H9 (cell line): ENCODE measurements around the gene CACNA1G. TPM values are rescaled to one million over a fixed set of nuclear protein-coding genes. Genes with fewer than 3 reads are reported as not detected.

Experiments used
- DNase-seq: peaks from one replicate; pipeline ENCODE4 v3.0.0-alpha.2; 2017
- H2AFZ ChIP-seq: one replicate; pipeline ENCODE4 v1.6.1; 2013; ENCODE audit warnings: mild to moderate bottlenecking, low read length, control low read depth, moderate library complexity
- H2AK5ac ChIP-seq: 2 replicates; pipeline ENCODE4 v1.6.1; 2013; ENCODE audit warnings: low read length, control low read depth, mixed read lengths; ENCODE audit not compliant: insufficient read length
- H2BK120ac ChIP-seq: one replicate; pipeline ENCODE4 v1.6.1; 2013; ENCODE audit warnings: low read depth, mild to moderate bottlenecking, low read length, control low read depth, inconsistent platforms; ENCODE audit not compliant: poor library complexity, severe bottlenecking
- H2BK12ac ChIP-seq: 2 replicates; pipeline ENCODE4 v1.6.1; 2013; ENCODE audit warnings: low read length, control low read depth, mixed read lengths, low read depth; ENCODE audit not compliant: insufficient read length
- H2BK15ac ChIP-seq: 2 replicates; pipeline ENCODE4 v1.6.1; 2013; ENCODE audit warnings: low read depth, low read length, control low read depth
- H2BK20ac ChIP-seq: one replicate; pipeline ENCODE4 v1.6.1; 2013; ENCODE audit warnings: low read depth, mild to moderate bottlenecking, low read length, control low read depth, inconsistent platforms; ENCODE audit not compliant: poor library complexity, severe bottlenecking
- H2BK5ac ChIP-seq: 2 replicates; pipeline ENCODE4 v1.6.1; 2013; ENCODE audit warnings: low read length, control low read depth, mixed read lengths; ENCODE audit not compliant: insufficient read length
- H3K14ac ChIP-seq: 2 replicates; pipeline ENCODE4 v1.6.1; 2013; ENCODE audit warnings: low read length, control low read depth; ENCODE audit not compliant: insufficient read depth
- H3K18ac ChIP-seq: 2 replicates; pipeline ENCODE4 v1.6.1; 2013; ENCODE audit warnings: low read depth, mild to moderate bottlenecking, mixed read lengths, low read length, control low read depth; ENCODE audit not compliant: insufficient read length
- H3K23ac ChIP-seq: 2 replicates; pipeline ENCODE4 v1.6.1; 2013; ENCODE audit warnings: low read length, control low read depth, mixed read lengths, low read depth; ENCODE audit not compliant: insufficient read length
- H3K23me2 ChIP-seq: 2 replicates; pipeline ENCODE4 v1.6.1; 2013; ENCODE audit warnings: low read depth, mild to moderate bottlenecking, mixed read lengths, low read length, control low read depth; ENCODE audit not compliant: insufficient read length, poor library complexity, severe bottlenecking
- H3K27ac ChIP-seq: 2 replicates; pipeline ENCODE4 v1.5.1; 2013; ENCODE audit warnings: low read length, control low read depth, mixed read lengths, low read depth; ENCODE audit not compliant: insufficient read length
- H3K27me3 ChIP-seq: 2 replicates; pipeline ENCODE4 v1.6.1; 2013; ENCODE audit warnings: low read length, control low read depth, inconsistent platforms; ENCODE audit not compliant: insufficient read depth
- H3K4ac ChIP-seq: 2 replicates; pipeline ENCODE4 v1.6.1; 2013; ENCODE audit warnings: low read depth, mild to moderate bottlenecking, control low read depth, inconsistent platforms, low read length, moderate library complexity
- H3K4me1 ChIP-seq: 2 replicates; pipeline ENCODE4 v1.6.1; 2013; ENCODE audit warnings: low read length, control low read depth, inconsistent platforms; ENCODE audit not compliant: insufficient read depth
- H3K4me2 ChIP-seq: 2 replicates; pipeline ENCODE4 v1.6.1; 2013; ENCODE audit warnings: low read length, control low read depth, mixed read lengths; ENCODE audit not compliant: insufficient read length, insufficient read depth
- H3K56ac ChIP-seq: 2 replicates; pipeline ENCODE4 v1.6.1; 2013; ENCODE audit warnings: low read depth, mild to moderate bottlenecking, mixed read lengths, low read length, control low read depth; ENCODE audit not compliant: insufficient read length
- H3K79me1 ChIP-seq: 2 replicates; pipeline ENCODE4 v1.6.1; 2013; ENCODE audit warnings: low read depth, mild to moderate bottlenecking, moderate library complexity, low read length, control low read depth, inconsistent platforms; ENCODE audit not compliant: insufficient read depth, poor library complexity, severe bottlenecking
- H3K79me2 ChIP-seq: 2 replicates; pipeline ENCODE4 v1.6.1; 2013; ENCODE audit warnings: low read length, control low read depth, inconsistent platforms; ENCODE audit not compliant: insufficient read depth
- H3K9ac ChIP-seq: 2 replicates; pipeline ENCODE4 v1.6.1; 2013; ENCODE audit warnings: low read length, control low read depth, mixed read lengths; ENCODE audit not compliant: insufficient read length; ENCODE audit errors: extremely low read depth
- H3K9me3 ChIP-seq: one replicate; pipeline ENCODE4 v1.6.1; 2013; ENCODE audit warnings: low read depth, low read length, inconsistent platforms; ENCODE audit not compliant: control insufficient read depth
- H3T11ph ChIP-seq: one replicate; pipeline ENCODE4 v1.6.1; 2013; ENCODE audit warnings: mild to moderate bottlenecking, low read length, control low read depth, inconsistent platforms
- H4K20me1 ChIP-seq: one replicate; pipeline ENCODE4 v1.6.1; 2013; ENCODE audit not compliant: control insufficient read depth, insufficient read length, insufficient read depth
- H4K5ac ChIP-seq: 2 replicates; pipeline ENCODE4 v1.6.1; 2013; ENCODE audit warnings: low read depth, mild to moderate bottlenecking, mixed read lengths, low read length, control low read depth; ENCODE audit not compliant: insufficient read length
- H4K8ac ChIP-seq: replicated peaks from 2 replicates; pipeline ENCODE4 v1.6.1; 2013; ENCODE audit warnings: low read length, control low read depth, mixed read lengths, low read depth; ENCODE audit not compliant: insufficient read length
- H4K91ac ChIP-seq: 2 replicates; pipeline ENCODE4 v1.6.1; 2013; ENCODE audit warnings: low read depth, mild to moderate bottlenecking, moderate library complexity, mixed read lengths, low read length, control low read depth; ENCODE audit not compliant: insufficient read length
- H3K27ac Mint-ChIP-seq, 3 experiments: 2 replicates in 2 of 3; 3 replicates in 1 of 3; pipeline ENCODE4 v1.8.0; 2020 to 2021; ENCODE audit warnings: mixed read lengths in 3 of 3, mild to moderate bottlenecking in 1 of 3, moderate library complexity in 1 of 3
- H3K27me3 Mint-ChIP-seq: 2 replicates; pipeline ENCODE4 v1.8.0; 2021; ENCODE audit warnings: low read depth, mild to moderate bottlenecking, moderate library complexity, mixed read lengths
- H3K36me3 Mint-ChIP-seq, 3 experiments: 2 replicates in 2 of 3; 3 replicates in 1 of 3; pipeline ENCODE4 v1.8.0; 2020 to 2021; ENCODE audit warnings: low read depth in 3 of 3, mixed read lengths in 3 of 3; ENCODE audit not compliant: insufficient read depth in 1 of 3
- H3K4me1 Mint-ChIP-seq, 2 experiments: 2 replicates each; pipeline ENCODE4 v1.8.0; 2020; ENCODE audit warnings: mixed read lengths in 2 of 2
- H3K4me3 Mint-ChIP-seq, 2 experiments: 2 replicates in 1 of 2; 3 replicates in 1 of 2; pipeline ENCODE4 v1.8.0; 2020 to 2021; ENCODE audit warnings: mild to moderate bottlenecking in 2 of 2, mixed read lengths in 2 of 2, moderate library complexity in 1 of 2
- H3K9me3 Mint-ChIP-seq, 2 experiments: 2 replicates in 1 of 2; 3 replicates in 1 of 2; pipeline ENCODE4 v1.8.0; 2020; ENCODE audit warnings: mild to moderate bottlenecking in 2 of 2, mixed read lengths in 2 of 2, moderate library complexity in 1 of 2
- WGBS: extraction: QIAGEN DNeasy Blood & Tissue Kit; methylation state at CpG from one replicate; pipeline ENCODE4 v1.1.7; 2013; ENCODE audit warnings: missing lambda C conversion rate, low lambda C conversion rate, mixed read lengths; ENCODE audit not compliant: insufficient read length; ENCODE audit errors: extremely low coverage; 5-methylcytosine and 5-hydroxymethylcytosine counted together
- total RNA-seq: library from RNA; stranded (reverse); gene quantifications from 2 replicates; pipeline ENCODE4 v1.2.1, GENCODE V29; 2021
- TF ChIP-seq, protein P1 (sequence below): fragments of 200-600 bp; sonication (generic); conservative IDR thresholded peaks from 3 replicates; pipeline ENCODE4 v1.8.0; 2021; ENCODE audit warnings: antibody characterized with exemption, mild to moderate bottlenecking

Gene CACNA1G
- total RNA-seq, 1 experiment from 2014 or later = 1.5 TPM

DNA sequence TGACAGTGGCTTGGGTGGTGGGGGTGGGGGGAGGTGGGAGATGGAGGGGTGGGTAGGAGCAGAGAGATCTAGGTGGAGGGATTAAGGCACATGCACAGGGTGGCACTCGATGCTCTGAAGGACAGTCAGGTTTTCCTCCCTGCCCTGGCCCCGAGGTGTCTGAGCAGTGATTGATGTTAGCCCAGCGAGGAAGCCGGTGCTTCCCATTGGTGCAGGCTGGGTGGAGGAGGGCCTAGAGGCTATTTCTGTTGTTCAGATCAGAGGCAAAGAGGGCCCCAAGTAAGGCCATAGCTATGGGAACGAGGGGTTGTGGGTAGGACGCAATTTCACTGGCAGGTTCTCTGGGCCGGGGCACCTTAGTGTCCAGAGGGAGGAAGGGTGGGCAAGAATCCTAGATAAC, 23.1 kb downstream of the CACNA1G start:
- Histone ChIP-seq H3K4ac (no peak overlapping the region), H3K27ac (no peak overlapping the region), H3K56ac (no peak overlapping the region), H3K18ac (no peak overlapping the region), H3K79me1 (no peaks in the 10 kb centered on the region), H2BK15ac (no peak overlapping the region), H2AK5ac (no peak overlapping the region), H2BK5ac (no peak overlapping the region), H4K20me1 (peaks cover 2% of the 10 kb centered on the region), H3K23ac (no peak overlapping the region), H4K8ac (no peak overlapping the region), H2BK120ac (no peak overlapping the region), H3K9ac (no peak overlapping the region), H2BK12ac (no peak overlapping the region), H3T11ph (no peak overlapping the region), H4K5ac (no peak overlapping the region), H3K4me1 (no peaks in the 10 kb centered on the region; the same call in 1 of the 2 replicates), H3K9me3 (no peaks in the 10 kb centered on the region), H3K14ac (no peak overlapping the region), H3K4me2 (no peak overlapping the region), H3K27me3 (no peaks in the 10 kb centered on the region), H3K79me2 (no peaks in the 10 kb centered on the region), H4K91ac (no peak overlapping the region), H2AFZ (no peak overlapping the region), H3K23me2 (no peaks in the 10 kb centered on the region), H2BK20ac (no peak overlapping the region)
- TF ChIP-seq, protein P1, sequence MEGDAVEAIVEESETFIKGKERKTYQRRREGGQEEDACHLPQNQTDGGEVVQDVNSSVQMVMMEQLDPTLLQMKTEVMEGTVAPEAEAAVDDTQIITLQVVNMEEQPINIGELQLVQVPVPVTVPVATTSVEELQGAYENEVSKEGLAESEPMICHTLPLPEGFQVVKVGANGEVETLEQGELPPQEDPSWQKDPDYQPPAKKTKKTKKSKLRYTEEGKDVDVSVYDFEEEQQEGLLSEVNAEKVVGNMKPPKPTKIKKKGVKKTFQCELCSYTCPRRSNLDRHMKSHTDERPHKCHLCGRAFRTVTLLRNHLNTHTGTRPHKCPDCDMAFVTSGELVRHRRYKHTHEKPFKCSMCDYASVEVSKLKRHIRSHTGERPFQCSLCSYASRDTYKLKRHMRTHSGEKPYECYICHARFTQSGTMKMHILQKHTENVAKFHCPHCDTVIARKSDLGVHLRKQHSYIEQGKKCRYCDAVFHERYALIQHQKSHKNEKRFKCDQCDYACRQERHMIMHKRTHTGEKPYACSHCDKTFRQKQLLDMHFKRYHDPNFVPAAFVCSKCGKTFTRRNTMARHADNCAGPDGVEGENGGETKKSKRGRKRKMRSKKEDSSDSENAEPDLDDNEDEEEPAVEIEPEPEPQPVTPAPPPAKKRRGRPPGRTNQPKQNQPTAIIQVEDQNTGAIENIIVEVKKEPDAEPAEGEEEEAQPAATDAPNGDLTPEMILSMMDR = no peak
- H3K27ac Mint-ChIP-seq = peak overlapping the region in 2 of 3 experiments; percentile 18 to 20; a peak in 4 of 7 replicates
- peak; percentile 72 for DNase-seq
- no peak overlapping the region for H3K4me3 Mint-ChIP-seq
- H3K27me3 Mint-ChIP-seq = peaks cover 20% of the 10 kb centered on the region
- H3K9me3 Mint-ChIP-seq = no peaks in the 10 kb centered on the region
- H3K4me1 Mint-ChIP-seq = peaks cover 38 to 63% of the 10 kb centered on the region in 2 experiments
- no CpG with 5 or more reads among the region's 7 CpGs for WGBS
- peaks cover 0 to 4% (median 0%) of the 10 kb centered on the region in 3 experiments; a peak in 4 of 7 replicates for H3K36me3 Mint-ChIP-seq
